HG03521 (cell line): ENCODE results near the gene APLP2.

Experiments used
- ATAC-seq: cut with Tn5 transposase; IDR thresholded peaks from one replicate; pipeline ENCODE4 v1.9.1; 2021; ENCODE audit warnings: mild to moderate bottlenecking, moderate library complexity; ENCODE audit not compliant: unreplicated experiment

Gene APLP2

DNA sequence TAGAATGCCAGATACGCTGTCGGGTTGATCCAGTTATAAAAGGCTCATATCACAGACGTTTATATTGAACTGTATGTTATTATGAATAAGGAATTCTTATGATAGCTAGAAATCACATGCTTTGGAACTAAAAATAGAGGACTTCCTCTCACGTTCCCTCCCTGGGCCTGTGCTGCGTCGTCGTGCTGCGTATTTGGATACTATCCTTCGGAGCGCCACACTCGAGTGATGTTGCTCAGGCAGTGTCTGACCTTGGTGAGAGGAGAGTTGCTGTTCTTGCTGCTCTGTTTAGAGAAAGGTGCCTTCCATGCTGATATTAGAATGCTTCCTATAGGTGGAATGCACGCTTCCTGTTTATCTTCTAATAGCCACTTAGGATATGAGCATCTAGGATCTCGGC is 69.7 kb downstream of the APLP2 start:
- ATAC-seq: no peak

DNA sequence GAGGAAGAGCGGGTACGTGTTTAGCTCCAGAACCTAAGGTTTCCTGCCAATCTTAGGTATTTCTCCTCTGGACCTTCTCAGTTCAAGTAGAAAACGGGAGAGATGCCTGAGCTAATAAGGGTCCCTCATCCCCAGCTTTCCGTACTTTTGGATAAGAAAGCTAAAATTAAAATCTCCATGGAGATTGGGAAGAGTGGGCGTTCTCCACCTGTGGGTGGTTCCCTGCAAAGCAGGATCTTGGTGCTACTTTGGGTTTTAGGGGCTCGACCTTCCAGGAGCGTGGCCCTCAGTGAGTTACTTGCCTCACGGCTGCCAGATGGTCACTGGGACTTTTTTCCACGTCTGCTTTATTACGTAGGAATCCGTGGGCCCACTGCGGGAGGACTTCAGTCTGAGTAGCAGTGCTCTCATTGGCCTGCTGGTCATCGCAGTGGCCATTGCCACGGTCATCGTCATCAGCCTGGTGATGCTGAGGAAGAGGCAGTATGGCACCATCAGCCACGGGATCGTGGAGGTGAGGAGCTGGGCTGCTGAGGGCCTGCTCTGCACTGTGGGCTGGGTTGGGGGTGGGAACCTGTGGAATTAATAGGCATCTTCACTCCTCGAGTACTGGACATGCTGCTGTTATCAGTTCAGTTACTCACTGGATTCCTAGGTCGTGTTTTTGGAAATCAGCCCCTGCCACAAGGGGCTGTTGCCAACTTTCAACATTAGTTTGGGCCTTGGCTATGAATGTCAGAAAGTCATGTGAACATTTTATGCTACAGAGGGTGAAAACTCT is 72.1 kb downstream of the APLP2 start:
- ATAC-seq: no peak

DNA sequence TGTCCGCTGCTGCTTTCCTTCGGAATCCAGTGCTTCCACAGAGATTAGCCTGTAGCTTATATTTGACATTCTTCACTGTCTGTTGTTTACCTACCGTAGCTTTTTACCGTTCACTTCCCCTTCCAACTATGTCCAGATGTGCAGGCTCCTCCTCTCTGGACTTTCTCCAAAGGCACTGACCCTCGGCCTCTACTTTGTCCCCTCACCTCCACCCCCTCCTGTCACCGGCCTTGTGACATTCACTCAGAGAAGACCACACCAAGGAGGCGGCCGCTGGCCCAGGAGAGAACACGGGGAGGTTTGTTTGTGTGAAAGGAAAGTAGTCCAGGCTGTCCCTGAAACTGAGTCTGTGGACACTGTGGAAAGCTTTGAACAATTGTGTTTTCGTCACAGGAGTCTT is 74.4 kb downstream of the APLP2 start:
- no peak for ATAC-seq

DNA sequence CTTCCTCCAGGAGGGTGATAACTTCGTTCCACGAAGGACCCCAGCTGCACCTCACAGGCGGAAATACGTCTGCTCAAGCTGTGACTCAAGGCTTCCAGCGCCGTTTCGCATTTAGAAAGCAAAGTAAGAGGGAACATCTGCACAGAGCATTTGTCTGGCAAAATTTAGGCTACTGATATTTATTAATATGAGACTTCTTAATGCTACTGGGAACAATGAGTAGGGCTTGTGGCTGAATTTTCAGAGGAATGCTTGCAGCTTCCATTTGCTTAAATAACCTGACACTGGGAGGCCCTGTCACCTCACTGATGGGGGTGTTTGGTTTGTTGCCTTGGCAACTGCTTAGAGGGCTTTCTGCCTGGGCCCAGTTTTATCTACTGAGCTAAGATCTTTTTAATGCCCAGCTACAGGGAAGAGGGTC is 75.2 kb downstream of the APLP2 start:
- ATAC-seq: no peak

DNA sequence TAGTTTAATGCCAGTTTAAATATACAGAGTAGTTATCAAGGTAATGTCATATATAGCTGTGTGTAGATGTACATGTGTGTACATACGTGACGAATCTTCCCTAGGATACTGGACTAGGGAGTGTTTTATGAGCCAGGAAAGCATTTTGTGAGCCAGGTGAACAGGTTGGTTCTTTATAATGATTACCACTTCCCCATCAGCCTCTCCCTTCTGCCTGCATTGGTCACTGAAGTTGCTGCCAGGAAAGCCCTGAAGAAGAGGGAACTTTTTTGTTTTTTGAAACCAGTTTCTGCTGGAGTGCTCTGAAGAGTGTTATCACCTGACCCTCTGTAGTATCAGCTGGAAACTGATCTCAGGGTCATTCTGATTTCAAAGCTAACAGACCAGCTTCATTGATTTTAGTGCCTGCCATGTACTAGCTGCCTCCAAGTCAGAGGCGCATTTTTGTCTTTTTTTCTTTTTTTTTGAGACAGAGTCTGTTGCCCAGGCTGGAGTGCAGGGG is 75.7 kb downstream of the APLP2 start:
- no peak for ATAC-seq

DNA sequence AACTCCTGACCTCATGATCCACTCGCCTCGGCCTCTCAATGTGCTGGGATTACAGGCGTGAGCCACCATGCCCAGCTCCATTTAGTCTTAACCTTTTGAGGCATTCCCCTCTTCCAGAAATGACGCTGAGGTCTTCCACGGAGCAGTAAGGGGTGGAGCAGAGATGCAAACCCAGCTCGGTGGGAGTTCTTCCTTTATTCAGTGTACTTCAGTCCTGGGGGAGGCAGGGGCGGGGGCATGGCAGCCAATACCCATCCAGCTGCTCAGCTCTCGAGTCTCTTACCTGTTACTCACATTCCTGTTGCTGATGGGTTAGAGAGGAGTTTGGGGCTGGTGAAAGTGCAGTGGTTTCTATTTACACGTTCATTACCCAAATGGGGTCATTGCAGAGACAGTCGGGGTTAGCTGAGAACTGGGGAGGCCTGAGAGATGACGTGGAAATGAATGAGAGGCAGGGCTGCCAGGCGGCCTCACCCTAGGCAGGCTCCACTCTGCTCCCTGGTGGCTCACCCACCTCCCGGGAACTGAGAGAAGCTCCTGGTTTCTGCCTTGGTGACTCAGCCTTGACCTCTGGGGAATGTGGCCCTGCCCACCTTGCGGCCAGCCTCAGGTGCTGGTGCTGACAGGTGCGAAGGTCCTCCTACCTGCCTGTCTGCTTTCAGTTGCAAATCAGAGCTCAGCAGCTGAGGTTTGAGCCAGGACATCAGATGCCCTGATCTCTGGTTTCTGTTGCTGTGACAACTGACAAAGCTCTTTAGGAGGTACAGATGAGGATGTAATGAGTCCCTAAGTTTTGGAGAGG is 76.5 kb downstream of the APLP2 start:
- no peak for ATAC-seq

DNA sequence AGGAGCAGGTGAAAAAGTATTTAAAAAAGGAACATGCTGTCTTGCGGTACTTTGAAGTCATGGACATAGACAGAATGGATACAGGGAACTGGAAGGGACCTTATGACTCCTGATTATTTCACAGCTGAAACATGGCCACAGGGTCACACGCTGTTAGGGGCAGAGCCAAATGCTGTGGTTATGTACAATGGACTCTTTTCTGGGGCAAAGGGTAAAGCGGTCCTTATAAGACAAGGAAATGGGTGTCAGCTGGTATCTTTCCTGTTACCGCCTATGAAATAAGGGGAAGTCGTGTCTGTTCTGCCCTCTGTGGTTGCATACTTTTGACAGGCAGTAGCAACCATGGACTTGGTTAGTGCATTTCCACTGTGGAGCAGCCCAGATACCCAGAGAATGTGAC is 77.1 kb downstream of the APLP2 start:
- ATAC-seq: no peak

DNA sequence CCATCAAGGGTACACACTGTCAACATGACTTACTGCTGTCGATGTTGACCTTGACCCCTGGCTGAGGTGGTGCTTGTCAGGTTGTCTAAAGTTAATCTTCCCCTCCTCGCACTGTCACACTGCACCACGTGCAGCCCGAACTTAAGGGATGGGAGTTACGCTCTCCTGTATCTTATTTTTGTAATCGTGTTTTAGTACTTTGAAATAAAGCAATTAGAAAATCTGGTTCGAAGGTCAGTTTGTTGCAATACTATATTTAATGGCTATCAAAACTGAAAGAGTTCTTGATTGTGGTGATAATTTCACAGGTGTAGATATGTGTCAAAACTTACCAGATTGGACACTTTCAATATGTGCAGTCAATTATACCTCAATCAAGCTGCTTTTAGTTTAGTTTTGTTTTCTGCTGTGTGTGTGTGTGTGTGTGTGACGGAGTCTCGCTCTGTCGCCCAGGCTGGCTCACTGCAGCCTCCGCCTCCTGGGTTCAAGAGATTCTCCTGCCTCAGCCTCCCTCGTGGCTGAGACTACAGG is 79.2 kb downstream of the APLP2 start:
- ATAC-seq: no peak

DNA sequence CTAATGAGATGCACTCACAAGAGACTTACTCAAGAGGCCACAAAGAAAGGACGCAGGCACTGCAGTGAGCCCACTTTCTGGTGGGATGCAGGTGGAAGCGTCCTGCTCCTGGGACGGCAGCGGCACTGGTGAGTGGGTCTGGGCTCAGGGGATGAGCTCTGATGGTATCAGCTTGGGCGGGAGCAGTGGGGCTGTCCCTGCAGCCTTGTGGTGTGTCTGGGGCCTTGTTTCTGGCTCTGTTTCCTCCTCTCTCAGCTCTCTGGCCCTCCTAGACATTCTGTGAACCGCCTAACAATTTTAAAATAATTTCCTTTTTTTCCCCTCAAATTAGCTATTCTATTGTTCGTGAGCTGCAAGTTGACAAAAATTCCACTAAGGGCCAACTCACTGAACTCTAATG is 81.1 kb downstream of the APLP2 start:
- ATAC-seq: no peak

DNA sequence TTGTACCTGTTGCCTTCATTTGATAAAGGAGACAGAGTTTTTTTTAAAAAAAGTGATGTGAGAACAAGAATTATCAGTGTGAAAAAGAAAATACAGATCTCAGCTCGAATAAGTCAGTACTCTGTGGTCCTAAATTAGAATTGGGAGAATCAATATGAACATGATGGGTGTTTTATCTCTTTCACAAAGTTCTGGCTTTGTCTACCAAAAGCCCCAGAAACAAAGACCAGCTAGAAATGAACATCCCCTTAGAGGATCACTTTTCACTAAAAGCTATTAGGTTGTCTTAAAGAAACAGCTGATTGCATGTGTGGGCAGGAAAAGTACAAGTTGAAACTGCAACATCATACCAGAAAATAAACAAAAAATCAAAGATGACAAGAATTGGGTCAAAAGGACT is 81.5 kb downstream of the APLP2 start:
- ATAC-seq: no peak

DNA sequence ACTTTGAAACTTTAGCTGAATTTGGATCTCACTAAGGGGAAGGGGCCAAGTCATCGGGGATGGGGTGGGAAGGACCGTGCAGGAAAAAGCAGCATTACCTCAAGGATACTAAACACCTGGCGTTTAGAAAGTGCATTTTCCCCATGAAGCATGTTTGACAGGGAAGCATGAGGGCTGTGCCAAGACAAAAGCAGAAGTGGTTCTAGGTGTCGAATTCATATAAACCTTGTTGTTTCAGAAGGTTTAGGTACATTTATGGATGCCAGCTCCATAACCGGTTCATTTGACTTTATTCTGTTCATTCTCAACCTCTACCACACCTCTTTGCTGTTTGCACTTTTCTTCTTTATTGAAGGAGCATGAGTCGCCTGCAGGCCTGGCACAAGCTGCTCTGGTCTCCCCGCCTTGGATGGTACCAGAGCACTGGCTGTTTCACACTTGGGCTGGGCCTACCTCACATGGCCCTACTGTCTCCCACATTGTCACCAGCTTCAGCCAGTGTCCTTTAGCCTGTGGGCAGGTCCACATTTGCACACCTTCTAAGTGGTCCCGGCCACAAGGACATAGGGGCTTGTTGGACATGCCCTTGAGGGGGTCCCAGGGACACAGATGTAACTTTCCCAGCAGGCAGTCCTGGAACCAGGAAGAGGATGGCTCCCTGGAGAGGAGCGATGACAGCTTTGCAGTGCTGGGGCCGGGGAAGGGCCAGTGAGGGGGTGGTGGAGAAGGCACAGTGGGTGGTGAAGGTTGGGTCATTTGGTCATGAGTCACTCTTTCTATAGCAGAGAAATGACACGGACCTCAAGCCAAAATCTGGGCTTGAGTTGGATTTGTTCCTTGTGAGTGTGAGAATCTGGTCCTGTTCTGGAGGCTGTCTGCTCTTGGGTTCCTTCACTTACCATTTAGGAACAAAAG is 86.7 kb downstream of the APLP2 start:
- ATAC-seq: no peak

DNA sequence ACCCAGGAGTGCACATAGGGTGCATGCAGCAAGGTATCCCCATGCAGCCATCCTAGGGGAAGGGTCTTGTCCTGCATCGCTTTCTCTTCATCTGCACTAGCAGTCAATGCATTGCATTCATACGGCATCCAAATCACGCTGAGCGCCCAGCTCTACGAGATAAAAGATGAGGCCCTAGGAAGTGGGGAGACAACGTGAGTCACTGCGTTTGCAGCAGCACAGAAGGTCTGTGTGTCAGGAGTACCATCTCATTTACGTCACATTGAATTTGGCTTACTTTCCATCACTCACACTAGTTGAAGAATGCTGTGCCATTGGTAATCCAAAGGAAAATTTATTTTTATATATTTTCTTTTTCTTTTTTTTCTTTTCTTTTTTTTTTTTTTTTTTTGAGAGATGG is 87.4 kb downstream of the APLP2 start:
- no peak for ATAC-seq

DNA sequence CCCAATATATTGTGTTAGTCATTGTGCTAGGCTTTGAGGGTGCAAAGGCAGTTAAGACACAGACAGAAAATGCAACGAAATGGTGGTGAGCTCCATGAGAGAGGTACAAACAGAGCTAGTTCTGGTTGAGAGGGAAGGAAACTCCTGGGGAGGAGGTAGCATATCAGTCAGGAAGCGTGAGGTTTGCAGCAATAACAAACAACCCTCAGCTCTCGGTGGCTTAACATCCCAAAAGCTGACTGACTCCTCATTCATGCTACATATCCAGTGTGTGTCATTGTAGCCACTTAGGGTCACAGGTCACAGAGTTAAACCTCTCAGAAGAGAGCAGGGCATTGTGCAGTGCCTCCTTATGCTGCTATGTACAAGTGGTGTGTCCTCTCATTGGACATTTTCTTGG is 88.1 kb downstream of the APLP2 start:
- no peak for ATAC-seq

DNA sequence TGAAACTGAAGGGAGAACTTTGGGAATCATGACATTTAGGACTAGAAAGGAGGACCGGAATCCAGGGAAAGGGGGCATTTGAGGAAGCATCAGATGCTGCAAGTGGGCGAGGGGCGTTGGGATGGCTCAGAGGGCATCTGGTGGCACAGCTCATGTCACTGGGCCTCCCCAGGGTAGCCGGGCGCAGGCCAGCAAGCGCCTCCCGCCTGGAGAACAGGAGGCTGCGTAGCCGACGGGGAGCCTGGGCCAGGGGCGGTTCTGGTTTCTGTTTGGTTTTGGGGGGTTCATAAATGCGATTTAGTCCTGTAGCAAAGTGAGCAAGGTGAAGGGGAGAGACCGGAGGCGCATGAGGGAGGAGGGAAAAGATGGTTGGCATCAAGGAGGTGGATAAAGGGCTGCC is 89.4 kb downstream of the APLP2 start:
- ATAC-seq: no peak

DNA sequence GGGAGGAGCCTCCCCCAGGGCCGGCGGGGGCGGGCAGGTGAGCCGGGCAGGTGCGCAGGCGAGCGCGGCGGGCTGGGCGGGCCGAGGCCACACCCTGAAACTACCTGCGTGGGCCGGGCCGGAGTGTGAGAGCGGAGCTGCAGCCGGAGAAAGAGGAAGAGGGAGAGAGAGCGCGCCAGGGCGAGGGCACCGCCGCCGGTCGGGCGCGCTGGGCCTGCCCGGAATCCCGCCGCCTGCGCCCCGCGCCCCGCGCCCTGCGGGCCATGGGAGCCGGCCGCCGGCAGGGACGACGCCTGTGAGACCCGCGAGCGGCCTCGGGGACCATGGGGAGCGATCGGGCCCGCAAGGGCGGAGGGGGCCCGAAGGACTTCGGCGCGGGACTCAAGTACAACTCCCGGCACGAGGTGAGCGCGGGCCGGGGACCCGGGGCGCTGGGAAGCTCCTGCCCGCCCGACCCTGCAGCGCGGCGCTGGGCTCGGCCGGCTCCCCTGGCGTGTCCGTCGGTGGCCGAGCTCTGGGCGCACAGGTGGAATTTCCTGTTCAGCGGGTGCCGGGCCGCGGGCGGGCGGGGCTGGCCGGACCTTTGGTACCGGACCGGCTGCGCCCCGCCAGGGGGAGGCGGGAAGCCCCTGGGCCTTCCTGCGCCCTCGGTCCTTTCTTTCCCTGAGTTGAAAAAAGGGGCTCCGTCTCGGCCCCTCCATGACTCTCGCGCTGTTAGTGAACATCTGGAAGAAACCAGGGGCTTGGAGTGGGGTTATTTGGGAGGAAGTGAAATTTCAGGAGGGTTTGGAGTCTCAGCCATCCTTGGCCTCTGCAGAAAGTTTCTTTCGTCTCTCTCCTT is 90.2 kb downstream of the APLP2 start, which contains the start of gene ST14:
Gene ST14, plus strand, starts transcription at position 126 of the 841 bp plus-strand sequence. Its CDS starts 198 bp downstream, at position 324.
- ATAC-seq: no peak

DNA sequence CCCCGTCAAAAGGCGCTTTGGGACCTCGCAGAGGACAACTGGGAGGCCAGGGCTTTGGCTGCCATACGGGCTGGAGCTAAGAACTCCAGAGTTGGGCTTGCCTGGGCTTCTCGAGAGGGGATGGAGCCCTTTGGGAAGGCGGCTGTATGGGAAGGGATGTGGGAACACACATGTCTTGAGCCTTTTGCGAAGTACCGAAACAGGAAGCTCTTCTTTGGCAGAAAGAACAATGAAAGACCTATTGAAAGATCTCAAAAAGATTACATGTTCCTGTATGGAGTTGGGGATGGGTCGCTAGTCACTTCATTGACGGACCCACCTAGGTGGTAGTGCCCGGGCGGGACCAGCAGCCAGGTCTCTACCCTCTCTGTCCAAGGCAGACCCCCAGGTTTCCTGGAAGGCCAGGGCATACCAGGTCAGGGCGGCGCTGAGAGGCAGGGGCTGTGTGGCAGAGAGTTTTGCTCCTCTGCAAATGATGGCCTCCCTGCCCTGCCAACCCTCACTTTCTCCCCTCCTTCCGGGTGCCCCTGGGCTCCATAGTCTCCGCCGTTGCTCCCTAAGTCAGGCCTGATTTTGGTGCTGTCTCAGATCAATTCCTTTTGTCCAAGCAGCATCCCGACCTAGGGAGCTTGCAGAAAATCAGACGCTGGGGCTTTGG is 90.9 kb downstream of the APLP2 start:
- no peak for ATAC-seq

DNA sequence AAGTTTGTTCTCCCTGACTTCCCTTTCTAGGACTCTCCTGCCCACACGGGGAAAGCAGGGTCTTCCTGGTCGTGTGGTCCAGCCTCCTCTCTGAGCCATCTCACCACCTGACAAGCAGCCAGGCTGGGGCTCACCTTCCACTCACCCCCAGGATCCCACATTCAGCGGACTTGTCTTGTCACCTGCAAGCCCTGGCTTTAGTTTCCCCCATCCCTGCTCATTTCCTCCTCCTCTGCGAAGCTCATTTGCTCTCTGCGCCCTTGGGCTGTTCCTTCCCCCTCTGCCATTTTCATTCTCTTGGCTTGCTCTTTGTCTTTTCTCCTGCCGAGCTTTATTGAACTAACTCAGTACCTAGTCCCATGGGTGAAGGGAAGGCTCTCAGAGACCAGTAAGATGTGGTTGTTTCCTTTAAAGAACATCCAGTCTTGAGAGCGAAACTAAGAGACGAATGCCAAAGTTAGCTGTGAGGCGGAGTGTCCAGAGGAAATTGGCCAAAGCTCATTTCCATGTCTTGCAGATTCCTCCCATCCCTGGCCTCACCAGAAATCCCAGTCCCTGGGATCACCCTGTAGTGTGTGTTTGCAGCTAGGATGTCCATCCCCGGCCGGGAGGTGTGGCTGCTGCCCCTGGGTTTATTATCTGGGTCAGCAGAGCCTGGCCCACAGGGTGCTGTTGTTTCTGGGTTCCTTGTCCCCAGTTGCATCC is 91.9 kb downstream of the APLP2 start:
- ATAC-seq: no peak

DNA sequence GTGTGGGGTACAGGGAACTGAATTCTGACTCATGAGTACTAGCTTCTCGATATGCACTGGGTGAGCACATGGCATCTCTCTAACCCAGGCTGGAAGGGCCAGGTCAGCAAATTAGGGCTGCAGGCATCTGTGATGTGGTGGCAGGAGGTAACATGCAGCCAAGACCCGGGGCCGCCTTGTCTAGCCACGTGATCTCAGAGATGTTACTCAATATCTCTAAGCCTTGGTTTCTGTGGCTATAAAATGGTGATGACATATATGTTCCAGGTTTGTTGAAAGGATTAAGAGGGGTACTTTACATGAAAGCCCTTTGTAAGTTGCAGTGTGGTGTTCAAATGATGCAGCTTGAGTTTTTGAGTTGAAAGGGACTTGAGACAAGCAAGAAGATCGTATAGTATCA is 93.0 kb downstream of the APLP2 start:
- ATAC-seq: no peak
